Ovary (tissue), 9 donors: ENCODE results near the gene CLRN2. TPM values are rescaled to one million over a fixed set of nuclear protein-coding genes. Genes with fewer than 3 reads are reported as not detected.

Experiments used
- DNase-seq, 5 donors: peaks; one replicate each; pipeline ENCODE4 v3.0.0-alpha.2; 2019 to 2020
- H3K27ac ChIP-seq, 2 donors: fragments of 200-600 bp; one replicate each; pipeline versions ENCODE4 v1.5.1 to v1.8.0; 2019 to 2022
- H3K27me3 ChIP-seq: fragments of 200-600 bp; one replicate; pipeline ENCODE4 v1.8.0; 2022
- H3K36me3 ChIP-seq: fragments of 200-600 bp; sonication (generic); one replicate; pipeline ENCODE4 v1.5.1; 2019
- H3K4me1 ChIP-seq: one replicate; pipeline ENCODE4 v1.8.1; 2013; ENCODE audit warnings: mild to moderate bottlenecking, moderate library complexity; ENCODE audit not compliant: insufficient read depth
- H3K4me3 ChIP-seq: fragments of 200-600 bp; sonication (generic); one replicate; pipeline ENCODE4 v1.5.1; 2017
- H3K9me3 ChIP-seq, 2 donors: fragments of 200-600 bp in 1 of 2; sonication (generic) in 1 of 2; one replicate each; pipeline versions ENCODE4 v1.5.1 to v1.8.1; 2013 to 2019; ENCODE audit warnings: mild to moderate bottlenecking in 1 of 2, moderate library complexity in 1 of 2
- EP300 ChIP-seq: sonication (generic); formaldehyde crosslinking; IDR thresholded peaks from one replicate; pipeline ENCODE4 v1.6.1; 2017; ENCODE audit warnings: antibody characterized with exemption
- POLR2A ChIP-seq: fragments of 450-650 bp; IDR thresholded peaks from one replicate; pipeline ENCODE4 v1.6.1; 2017; ENCODE audit warnings: antibody characterized with exemption, mild to moderate bottlenecking, moderate library complexity
- WGBS, 3 donors: extraction: QIAGEN DNeasy Blood & Tissue Kit in 1 of 3; methylation state at CpG; one replicate each; pipeline versions ENCODE4 v1.1.5 to v1.1.7; 2013 to 2017; 5-methylcytosine and 5-hydroxymethylcytosine counted together
- intact Hi-C, 4 donors: fragments of 100-400 bp; cut with DNase I; formaldehyde crosslinking; loops; one replicate each; pipeline versions ENCODE4 v1.11.0 to v1.15.1; 2022 to 2023
- polyA plus RNA-seq, 2 donors: library from polyadenylated mRNA; stranded (reverse); fragments of 200-250 nt in 1 of 2; fragments of 350-450 nt in 1 of 2; fragmentation: Illumina TruSeq in 1 of 2; extraction: RNeasy Lipid Tissue Mini Kit (QIAGEN cat#74804) in 1 of 2; gene quantifications; one replicate each; pipeline ENCODE4 v1.2.3, GENCODE V29; 2013 to 2014
- total RNA-seq, 7 donors: library from RNA; depleted of rRNA in 2 of 7; stranded (reverse); fragments of >200 nt in 2 of 7; fragmentation: NEBNext Ultra II Directional in 3 of 7; extraction: Animal tissue kit (Norgen Biotek cat#: 25700) in 3 of 7; gene quantifications; one replicate each; pipeline versions ENCODE4 v1.1.0 to v1.2.4, GENCODE V29; 2016 to 2023
- TF ChIP-seq, protein P1 (sequence below), 3 donors: fragments of 450-650 bp in 2 of 3; fragments of 200-600 bp in 1 of 3; IDR thresholded peaks; one replicate each; pipeline versions ENCODE4 v1.5.1 to v1.8.0; 2016 to 2022; ENCODE audit warnings: antibody characterized with exemption in 3 of 3, mild to moderate bottlenecking in 1 of 3
- donor health status: DM: no; HTN: no; CAD: no; lungs with moderate emphysema.
- donor health status: DM: no; HTN: no; CAD: no.
- donor health status: Bipolar disorder and iron deficiency.
- donor health status: DM: yes; HTN: yes; CAD: no.
- donor health status: DM: no; HTN: no; CAD: no.
- donor health status: DM: yes; HTN: yes; CAD: no.

CLRN2 gene
- total and polyA plus RNA-seq, 9 donors, result not detected

DNA sequence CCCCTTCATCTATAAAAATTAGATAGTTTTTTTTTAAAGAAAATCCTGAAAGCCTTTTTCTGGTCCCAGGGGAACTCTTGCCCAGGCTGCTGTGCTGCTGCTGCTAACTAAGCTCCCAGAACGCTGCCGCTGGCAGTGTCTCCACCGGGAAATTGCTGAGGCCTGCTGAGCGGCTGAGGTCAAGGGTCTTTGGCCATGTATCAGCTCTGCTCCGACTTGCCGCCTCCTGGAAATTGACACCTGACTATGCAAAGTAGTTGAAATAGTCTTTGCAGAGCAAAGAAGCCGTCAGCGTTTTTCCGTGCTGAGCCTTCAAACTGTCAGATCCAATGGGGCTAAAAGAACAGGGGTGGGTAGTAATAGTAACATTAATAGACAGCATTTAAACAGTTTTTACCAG lies 3.9 kb upstream of the CLRN2 start:
- peak overlapping the region in 1 of 2 donors; percentile 40 for H3K27ac ChIP-seq
- H3K4me3 ChIP-seq, result peak overlapping the region; percentile 83
- no peaks in the 10 kb centered on the region for H3K9me3 ChIP-seq
- H3K4me1 ChIP-seq, result peaks cover 2% of the 10 kb centered on the region
- peak; percentile 27 to 54 (median 39) for DNase-seq
- no peak for TF ChIP-seq EP300
- TF ChIP-seq POLR2A, result no peak
- TF ChIP-seq, protein P1, sequence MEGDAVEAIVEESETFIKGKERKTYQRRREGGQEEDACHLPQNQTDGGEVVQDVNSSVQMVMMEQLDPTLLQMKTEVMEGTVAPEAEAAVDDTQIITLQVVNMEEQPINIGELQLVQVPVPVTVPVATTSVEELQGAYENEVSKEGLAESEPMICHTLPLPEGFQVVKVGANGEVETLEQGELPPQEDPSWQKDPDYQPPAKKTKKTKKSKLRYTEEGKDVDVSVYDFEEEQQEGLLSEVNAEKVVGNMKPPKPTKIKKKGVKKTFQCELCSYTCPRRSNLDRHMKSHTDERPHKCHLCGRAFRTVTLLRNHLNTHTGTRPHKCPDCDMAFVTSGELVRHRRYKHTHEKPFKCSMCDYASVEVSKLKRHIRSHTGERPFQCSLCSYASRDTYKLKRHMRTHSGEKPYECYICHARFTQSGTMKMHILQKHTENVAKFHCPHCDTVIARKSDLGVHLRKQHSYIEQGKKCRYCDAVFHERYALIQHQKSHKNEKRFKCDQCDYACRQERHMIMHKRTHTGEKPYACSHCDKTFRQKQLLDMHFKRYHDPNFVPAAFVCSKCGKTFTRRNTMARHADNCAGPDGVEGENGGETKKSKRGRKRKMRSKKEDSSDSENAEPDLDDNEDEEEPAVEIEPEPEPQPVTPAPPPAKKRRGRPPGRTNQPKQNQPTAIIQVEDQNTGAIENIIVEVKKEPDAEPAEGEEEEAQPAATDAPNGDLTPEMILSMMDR (IDR thresholded peaks at IDR 0.05), result no peak
- H3K27me3 ChIP-seq, result no peaks in the 10 kb centered on the region
- no peaks in the 10 kb centered on the region for H3K36me3 ChIP-seq
- 5 to 8% (median 7%) methylated on average over 9 of the region's 9 CpGs for WGBS, 3 donors
- intact Hi-C loops, result no loop called here

DNA sequence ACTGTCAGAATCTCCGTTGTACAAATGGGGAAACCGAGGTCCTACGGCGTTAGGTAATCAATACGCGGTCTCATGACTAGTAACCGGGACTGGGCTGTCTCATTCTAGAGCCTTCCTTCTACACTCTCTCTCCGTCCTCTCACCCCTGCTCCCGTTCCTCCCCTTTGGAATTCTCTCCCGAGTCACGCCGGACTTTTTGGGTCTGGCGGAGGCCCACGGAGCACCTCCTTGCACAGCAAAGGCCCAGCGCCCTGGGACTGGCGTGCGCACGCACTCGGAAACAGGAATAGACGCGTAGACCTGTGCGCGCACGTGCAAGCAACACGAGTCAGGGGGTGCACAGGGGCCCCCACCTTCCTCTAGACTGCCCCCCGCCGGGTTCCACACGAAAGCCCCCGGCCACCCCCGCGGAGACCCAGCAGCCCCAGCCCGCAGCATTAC lies 3.4 kb upstream of the CLRN2 start:
- 0% methylated on average over 28 to 32 of the region's 32 CpGs for WGBS, 3 donors
- Histone ChIP-seq H3K27me3 (no peaks in the 10 kb centered on the region), H3K27ac (peak overlapping the region; percentile 0 to 40), H3K4me1 (peaks cover 2% of the 10 kb centered on the region), H3K9me3 (no peaks in the 10 kb centered on the region), H3K36me3 (no peaks in the 10 kb centered on the region), H3K4me3 (peak overlapping the region; percentile 83)
- TF ChIP-seq, protein P1 (IDR thresholded peaks at IDR 0.05), result no peak
- TF ChIP-seq POLR2A (no peak), EP300 (no peak)
- DNase-seq, result peak; percentile 56 to 77 (median 65)
- intact Hi-C loops, result no loop called here

DNA sequence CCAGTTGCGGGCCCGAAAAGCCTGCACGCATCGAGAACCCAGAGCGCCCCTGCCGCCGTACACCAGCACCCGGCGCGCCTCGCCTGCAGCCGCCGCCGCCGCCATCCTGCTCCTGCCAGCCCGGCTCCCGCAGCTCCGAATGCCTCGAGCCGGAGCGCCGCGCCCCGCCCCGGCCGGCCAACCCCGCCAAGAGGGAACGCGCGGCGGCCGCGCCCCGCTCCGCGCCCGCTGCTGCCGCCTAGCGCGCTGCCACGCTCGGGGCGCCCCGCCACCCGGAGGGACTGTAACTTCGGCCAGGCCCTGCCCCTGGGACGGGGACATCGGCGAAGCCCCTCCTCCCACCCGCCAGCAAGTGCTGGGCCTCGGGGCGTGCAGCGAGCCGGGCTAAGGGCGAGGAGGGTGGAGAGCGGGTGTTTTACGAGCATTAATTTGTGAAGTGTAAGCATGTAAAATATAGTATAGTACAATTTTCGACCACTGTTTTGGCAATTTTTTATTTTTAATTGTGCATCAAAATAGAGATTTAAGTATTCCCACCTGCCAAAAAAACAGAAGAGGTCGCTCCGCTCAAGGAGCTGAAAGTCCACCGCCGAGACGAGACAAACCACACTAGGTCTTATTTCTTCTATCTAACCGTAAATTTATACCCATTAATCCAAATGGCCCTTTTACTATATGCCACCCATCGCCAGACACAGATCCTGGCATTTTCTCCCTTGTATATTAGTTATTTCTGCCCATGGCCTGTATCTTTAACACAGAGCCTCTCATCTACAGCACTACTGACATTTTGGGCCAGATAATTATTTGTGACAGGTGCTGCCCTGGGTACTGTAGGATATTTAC lies 2.8 kb upstream of the CLRN2 start, which contains the start of gene QDPR:
Gene QDPR, minus strand, starts transcription at position 141 of the 846 bp plus-strand sequence. Its CDS starts 36 bp downstream, at position 105.
- no peak for TF ChIP-seq POLR2A
- TF ChIP-seq, protein P1 (IDR thresholded peaks at IDR 0.05), result peak in 1 of 3 donors; percentile 45
- Histone ChIP-seq H3K9me3 (no peaks in the 10 kb centered on the region), H3K27me3 (no peaks in the 10 kb centered on the region), H3K27ac (peak within 1 kb of the TSS; percentile 0 to 40), H3K4me3 (peak within 1 kb of the TSS; percentile 83), H3K36me3 (no peaks in the 10 kb centered on the region), H3K4me1 (peaks cover 2% of the 10 kb centered on the region)
- peak; percentile 60 to 82 (median 76) for DNase-seq
- WGBS, 3 donors, result 1 to 2% (median 1%) methylated on average over 30 to 65 of the region's 65 CpGs
- intact Hi-C loops, result no loop called here

DNA sequence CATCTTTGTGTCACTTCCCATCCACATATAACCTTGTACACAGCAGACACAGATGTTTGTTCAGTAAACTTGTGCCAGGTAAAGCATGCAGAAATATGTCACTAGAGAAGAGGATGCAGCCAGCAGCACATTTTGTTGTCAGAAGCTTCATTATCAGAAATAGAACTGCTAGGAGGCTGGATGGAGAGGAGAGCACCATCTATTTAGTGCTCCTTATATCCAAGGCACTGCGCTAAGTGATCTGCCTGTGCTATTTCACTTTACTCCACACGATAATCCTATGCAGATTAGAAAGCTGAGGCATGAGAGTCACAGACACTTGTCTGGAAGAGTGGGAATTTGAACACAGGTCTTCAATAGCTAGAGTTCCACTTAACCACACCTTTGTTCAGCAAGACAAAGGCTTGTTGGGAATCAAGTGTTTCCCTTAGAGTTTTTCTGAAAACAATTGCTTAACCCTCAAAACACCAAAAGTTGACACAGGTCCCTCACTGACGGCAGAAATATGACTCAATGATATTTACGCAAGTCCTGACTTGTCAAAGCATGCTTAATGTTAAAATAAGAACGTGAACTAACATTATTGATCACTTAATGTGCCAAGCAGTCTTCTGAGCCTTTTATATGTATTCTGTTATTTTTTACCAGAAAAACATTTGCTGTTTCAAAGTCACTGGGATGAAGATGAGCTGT lies 1.8 kb upstream of the CLRN2 start:
- no peaks in the 10 kb centered on the region for H3K36me3 ChIP-seq
- no peak overlapping the region for H3K27ac ChIP-seq
- no peak for DNase-seq
- H3K4me1 ChIP-seq, result peaks cover 2% of the 10 kb centered on the region
- TF ChIP-seq, protein P1 (IDR thresholded peaks at IDR 0.05), result no peak
- TF ChIP-seq EP300 (no peak), POLR2A (no peak)
- intact Hi-C loops, result no loop called here
- H3K27me3 ChIP-seq, result no peaks in the 10 kb centered on the region
- 80 to 83% (median 81%) methylated on average over 5 of the region's 5 CpGs for WGBS, 3 donors
- H3K4me3 ChIP-seq, result no peak overlapping the region
- no peaks in the 10 kb centered on the region for H3K9me3 ChIP-seq
